Endometrial microvascular endothelial cells (primary cell): ENCODE measurements around the gene THBS2. TPM values are rescaled to one million over a fixed set of nuclear protein-coding genes. Genes with fewer than 3 reads are reported as not detected.

Source experiments
- in situ Hi-C: cut with HindIII; loops from 2 replicates; pipeline ENCODE4 v1.10.0; 2017; ENCODE audit warnings: low sequenced_read_pairs, low pct_unique_long_range_greater_than_20kb; ENCODE audit errors: inconsistent ontology term
- total RNA-seq: library from RNA; depleted of rRNA; stranded (reverse); fragments of >200 nt; gene quantifications from one replicate; pipeline ENCODE4 v1.2.3, GENCODE V29; 2015; ENCODE audit errors: inconsistent ontology term

The THBS2 gene
- total RNA-seq, 1 donor from 2014 or later, result 4.4 TPM

DNA sequence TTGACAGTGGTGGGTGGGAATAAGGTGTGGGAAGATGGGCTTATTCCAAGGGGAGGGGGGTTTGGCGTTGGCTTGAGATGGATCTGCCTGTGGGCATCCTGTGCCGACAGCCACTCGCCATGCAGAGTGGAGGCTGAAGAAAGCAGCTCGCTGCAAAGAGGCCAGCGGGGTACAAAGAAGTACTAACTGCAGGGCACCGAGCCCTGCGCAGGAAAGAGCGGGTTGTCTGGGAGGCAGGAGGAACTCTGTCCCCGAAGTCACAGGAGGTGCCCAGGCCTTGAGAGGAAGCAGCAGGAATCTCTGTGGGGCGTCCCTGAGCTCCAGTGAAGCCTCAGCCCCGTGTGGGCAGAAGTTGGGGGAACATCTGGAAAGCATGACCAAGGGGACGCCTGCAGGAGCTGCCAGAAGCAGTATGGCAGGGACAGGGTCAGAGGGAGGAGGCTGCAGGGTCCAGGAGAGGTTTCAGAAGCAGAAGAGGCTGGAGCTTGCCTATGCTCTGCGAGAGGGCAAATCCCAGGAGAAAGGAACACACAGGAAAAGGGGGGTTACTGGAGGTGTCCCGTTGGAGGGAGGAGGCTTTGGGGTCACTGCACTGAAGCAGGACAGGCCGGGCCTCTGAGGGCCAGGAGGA is 77.2 kb downstream of the THBS2 start:
- in situ Hi-C loops, result no loop called here

DNA sequence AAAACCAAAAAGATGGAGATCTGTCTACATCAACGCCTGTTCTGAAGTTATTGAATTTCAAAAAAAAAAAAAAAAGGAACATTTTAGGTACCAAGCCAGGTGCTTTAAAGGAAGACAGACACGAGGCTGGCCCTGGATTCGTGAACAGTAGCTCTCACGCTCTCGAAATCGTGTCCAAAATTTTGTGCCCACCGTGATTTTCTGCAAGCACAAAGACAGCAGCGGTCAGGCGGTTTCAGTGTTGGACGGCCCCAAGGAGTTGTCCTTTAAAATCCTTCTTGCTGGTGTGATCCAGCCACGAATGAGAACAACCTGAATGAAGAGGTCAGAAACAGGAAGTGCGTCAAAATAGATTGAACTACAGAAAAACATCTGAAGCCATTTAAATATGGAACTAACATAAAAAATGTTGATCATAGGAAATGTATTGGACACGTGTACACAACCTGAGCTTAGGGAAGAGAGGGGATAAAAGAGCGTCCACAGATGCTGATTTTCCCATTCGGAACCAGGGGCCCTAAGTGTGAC is 78.2 kb downstream of the THBS2 start:
- in situ Hi-C loops, result no loop called here

DNA sequence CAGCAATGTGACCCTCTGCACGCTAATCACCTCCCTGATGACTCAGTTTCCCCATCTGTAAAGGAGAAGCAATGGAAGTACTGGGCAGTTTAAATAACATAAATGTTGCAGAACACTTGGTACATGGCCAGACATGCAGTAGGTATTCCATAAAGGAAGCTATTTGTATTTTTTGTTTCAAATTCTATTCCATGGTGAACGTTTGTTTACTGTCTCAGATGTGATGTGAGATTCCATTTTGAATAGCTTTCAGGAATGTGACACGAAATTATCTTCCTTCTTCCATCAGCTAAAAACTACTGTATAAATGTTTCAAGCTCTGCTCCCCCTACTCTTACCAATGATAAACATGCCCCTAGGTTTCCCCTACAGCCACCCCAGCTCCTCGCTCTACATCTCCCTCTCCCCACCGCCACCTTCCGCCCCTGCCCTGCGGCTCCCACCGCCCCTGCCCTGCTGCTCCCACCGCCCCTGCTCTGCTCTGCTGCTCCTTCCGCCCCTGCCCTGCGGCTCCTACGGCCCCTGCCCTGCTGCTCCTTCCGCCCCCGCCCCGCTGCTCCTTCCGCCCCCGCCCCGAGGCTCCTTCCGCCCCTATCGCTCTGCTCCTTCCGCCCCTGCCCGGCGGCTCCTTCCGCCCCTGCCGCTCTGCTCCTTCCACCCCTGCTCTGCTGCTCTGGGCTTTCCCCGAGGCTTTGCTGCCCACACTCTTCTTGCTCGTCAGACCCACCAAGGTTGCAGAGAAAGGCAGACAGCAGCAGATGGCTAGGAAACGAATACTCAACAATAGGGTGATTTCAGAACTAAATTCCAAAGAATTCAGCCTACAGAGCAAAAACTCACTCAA is 78.9 kb downstream of the THBS2 start:
- in situ Hi-C loops, result no loop called here

DNA sequence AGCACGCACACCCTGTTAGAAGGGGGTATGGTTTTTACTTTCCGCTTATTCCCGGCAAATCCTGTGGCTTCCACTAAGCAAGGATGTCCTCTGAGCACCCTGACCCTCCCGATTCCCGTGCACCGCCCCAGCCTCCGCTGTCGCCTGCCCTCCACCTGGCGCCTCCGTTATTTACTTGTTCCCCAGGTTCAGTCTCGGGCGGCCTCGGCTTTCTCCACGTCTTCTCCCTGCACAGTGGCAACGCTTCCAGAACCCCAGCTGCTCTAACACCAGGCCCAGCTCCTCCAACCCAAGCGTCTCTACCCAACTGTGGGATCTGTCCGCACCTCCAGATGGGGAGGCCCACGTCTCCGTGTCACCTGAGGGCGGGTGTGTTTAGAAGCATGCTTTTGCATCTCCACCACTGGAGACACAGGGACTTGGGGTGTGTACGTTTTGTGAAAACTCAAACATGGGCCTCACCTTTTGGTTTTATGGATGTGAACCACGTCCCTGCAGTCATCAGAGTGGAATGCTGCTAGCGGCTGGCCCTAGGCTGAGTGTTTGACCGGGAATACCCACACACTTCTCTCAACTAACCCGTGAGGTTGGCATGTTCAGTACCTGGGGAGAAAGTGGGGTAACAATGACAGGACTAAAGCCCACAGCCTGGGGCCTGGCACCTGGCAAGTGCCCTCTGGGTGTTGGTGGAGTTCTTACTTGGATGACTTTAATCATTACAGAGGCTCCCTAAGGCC is 79.9 kb downstream of the THBS2 start:
- in situ Hi-C loops, result no loop called here

DNA sequence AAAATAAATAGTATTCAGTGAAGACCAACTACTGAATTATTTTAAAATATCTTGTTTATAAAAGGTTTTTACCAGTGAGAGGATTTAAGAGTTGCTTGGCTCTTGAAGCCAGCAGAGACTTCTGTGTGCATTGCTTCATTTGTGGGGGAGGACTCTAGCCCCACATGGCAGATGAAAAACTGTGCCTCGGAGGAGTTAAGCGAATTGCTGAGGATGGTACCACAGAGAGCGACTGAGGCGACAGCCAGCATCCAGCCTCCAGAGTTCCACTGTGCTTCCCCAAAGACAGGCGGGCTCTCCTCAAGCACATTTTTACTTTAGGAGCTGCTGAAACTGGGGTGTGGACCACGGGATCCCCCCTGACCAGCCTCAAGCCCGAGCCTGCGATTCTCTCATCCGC is 80.7 kb downstream of the THBS2 start:
- in situ Hi-C loops, result no loop called here

DNA sequence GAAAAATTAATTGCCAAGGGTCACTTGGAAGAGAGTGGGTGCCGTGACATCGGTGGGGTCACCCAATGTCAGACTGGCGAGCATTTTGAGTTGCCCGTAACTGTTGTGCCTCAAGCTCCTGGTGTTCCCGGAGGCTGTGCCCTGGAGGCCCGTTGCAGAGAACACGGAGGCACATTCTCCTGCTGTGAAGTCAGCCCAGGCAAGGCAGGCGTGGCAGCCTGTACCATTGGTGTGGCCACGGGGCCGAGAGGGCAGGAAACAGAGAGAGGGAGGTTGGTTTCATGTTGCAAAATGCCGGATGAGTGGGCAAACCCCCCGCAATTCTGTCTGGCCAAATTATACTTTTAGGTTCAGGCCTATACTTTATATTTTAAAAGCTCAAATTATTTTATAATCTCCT is 81.2 kb downstream of the THBS2 start:
- in situ Hi-C loops, result no loop called here

DNA sequence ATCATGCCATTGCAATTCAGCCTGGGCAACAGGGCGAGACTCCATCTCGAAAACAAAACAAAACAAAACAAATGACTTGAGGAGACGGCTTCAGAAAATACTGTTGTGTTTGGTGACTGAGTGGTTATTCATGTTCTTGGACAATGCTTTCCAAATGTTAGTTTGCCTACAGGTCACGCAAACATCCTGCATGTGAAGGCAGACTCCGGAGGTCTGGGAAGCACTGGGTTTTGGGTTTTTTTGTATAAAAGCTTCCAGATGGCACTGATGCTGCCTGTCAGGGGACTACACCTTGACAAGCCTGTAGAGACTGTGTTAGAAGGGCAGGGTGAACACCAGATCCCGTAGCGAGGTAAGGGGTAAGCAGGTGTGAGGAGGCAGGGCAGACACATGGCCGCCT is 81.7 kb downstream of the THBS2 start:
- in situ Hi-C loops, result no loop called here

DNA sequence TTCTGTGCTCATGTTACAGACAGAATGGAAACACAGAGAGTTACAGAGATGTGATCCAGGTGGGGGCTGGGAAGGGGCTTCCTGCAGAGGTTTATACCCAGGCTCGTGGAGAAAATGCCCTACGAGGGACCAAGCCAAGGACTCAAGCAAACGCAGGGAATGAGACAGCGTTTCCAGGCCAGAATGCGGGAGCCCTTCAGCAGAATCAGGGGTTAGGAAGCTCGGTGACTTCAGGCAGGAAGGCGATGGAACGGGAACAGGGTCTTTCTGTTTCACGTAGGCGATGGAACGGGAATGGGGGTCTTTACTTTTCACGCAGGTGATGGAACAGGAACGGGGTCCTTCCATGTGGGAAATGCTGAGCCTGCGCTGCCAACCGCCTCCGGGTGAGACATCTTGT is 82.6 kb downstream of the THBS2 start:
- in situ Hi-C loops, result no loop called here

DNA sequence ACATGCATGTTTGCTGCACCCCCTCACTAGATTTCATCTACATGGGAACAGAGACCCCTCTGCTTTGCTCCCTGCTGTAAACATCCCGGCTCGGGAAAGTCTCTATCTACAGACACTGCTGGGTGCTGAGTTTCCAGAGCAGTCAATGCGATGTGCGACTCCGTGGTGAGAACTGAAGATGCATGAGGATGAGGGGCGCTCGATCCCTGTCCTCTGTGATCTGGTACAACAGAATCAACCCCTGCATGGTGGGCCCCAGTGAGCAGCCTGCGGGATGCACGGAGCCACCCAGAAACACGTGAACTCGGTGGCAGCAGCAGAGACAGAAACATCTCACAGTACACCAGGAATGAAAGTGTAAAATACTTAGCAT is 83.1 kb downstream of the THBS2 start:
- in situ Hi-C loops, result no loop called here

DNA sequence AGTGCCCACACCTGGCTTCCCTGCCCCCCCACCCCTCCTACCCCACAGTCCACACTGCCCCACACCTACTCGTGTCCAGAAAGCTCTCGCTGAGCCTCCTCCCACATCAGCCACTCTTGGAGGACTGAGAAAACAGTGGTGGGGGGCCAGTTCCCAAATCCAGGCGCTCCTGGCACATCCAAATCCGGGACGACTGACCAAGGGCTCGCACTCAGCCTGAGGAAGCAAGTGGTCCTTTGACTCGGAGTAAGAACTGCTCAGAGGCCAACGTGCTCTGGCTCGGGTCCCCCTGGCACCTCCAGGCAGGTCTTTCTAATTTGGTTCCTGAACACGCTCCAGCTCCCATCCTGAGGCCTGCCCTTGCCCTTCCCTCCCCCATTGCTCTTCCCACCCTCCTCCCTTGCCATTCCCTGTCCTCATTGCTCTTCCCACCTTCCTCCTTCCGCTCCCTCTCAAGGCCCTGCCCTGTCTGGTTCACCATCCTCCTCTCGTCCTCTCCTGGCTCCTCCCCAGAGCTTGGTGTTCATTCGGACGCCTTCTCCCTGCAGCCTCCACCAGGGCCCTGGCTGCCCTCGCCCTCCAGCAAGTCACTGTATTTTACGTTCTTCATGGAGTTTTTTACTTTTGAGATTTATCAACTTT is 83.6 kb downstream of the THBS2 start:
- in situ Hi-C loops, result no loop called here

DNA sequence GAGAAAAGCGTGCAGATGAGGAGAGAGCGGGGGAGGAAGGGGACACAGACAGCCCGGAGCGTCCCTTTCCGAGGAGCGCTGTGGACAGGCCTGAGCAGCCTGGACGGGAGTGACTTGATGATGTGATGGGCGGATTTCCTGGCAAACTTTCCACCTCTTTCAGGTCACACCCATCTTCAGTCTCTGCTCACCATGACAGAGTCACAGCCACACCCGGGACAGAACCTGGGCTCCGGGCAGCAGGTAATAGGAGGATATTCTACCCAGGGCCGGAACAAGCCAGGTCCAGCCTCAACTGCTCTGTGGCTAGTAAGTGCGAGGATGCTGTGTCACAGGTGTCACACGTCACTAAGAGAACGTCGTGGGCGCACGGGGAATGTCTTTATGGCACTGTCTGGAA is 84.3 kb downstream of the THBS2 start:
- in situ Hi-C loops, result no loop called here

DNA sequence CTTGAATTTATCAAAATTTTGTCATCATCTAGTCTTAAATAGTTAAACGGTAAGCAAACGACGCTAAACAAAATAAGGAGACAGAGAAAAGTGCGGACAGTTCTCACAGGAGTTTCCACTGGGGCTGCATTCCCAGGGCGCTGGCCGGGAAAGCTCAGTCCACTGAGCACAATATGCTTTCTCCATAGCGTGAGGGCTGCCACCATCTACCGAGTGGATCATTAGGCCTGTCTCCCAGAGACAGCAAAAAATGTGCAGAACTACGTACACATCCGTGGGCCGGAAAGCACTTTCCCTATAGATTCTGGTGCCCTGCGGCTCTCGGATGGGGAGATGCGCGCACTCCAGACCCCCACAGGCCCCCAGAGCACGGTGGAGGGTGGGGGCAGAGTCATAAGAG is 84.9 kb downstream of the THBS2 start:
- in situ Hi-C loops, result no loop called here

DNA sequence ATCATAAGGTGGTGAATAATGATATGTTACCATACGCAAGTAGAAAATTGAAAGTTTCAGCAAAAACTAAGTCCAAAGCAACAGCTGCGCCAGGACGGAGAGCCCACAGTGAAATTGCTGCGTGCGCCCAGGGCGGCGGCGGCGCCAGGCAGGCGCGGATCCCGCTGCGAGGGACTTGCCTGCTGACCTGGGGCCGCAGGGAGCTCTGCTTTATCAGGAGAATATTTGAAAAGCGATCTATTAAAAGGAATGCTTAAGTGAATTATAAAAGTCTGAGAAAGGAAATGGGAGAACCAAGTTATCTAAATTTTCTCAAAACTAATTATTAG is 85.4 kb downstream of the THBS2 start:
- in situ Hi-C loops, result no loop called here

DNA sequence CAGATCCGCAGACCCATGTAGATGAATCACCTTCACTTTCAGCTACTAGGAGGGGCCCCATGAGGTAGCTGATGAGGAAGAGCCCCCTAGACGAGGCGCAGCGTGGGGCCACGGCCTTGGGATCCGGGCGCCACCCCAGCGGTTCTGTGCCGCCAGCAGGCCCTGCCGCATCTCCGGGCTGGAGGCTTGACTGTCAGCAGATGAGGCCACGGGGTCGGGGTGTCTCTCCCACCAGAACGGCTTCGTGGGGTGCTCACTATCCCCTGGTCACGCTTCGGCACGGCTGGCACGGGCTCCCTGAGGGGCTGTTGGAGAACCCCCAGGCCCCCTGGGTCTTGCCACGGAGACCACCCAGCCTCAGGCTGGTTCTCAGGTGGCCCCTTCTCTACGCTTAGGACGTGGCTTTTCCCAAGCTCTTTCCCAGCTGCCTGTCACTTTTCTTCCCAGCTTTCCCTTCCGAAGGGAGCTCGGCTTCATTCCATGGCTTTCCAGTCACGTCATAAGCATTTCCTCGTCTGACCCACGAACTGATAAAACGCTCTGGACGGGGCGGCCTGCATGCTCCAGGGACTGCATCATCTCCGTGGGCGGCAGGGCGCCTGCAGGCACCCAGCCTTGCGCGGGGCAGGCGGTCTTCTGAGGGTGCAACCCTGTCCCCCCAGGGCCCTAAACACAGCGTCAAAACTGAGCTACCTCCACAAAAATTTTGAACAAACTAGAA is 85.9 kb downstream of the THBS2 start:
- in situ Hi-C loops, result no loop called here

DNA sequence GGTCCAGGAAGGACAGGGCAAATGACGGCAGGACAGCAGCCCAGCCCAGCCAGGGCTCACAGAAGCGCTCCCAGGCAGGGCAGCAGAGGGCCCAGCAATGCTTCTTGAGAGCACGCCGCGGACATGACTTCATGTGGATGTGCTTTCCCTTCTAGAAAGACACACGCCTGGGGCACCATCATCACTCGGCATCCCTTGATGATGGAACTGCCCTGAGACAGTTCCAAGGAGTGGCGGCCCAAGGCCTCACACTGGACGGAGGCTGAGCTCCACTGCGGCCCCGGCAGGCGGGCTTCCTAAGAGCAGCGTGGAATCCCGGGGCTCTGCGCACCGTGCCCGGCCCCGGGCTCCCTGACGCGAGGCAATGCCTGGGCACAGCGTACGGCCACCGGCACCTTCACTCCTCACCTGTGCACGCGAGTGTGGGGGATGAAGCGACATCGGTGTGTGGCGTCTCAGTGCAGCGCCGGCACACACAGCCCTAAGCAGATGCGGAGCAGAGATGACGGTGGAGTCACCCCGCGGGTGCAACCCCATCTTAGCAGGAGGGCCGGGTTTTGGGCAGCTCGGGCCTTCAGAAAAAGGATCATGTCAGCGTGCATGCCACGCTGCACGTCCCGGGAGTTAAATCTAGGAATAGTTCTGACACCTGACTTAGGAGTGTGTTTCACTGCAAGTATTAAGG is 86.6 kb downstream of the THBS2 start:
- in situ Hi-C loops, result no loop called here
